Measurements from ENCODE around the gene USP35. TPM values are rescaled to one million over a fixed set of nuclear protein-coding genes. Genes with fewer than 3 reads are reported as not detected.

USP35 gene
- polyA plus RNA-seq, 3 donors: 0.42 to 7.6 (median 0.63) TPM

DNA sequence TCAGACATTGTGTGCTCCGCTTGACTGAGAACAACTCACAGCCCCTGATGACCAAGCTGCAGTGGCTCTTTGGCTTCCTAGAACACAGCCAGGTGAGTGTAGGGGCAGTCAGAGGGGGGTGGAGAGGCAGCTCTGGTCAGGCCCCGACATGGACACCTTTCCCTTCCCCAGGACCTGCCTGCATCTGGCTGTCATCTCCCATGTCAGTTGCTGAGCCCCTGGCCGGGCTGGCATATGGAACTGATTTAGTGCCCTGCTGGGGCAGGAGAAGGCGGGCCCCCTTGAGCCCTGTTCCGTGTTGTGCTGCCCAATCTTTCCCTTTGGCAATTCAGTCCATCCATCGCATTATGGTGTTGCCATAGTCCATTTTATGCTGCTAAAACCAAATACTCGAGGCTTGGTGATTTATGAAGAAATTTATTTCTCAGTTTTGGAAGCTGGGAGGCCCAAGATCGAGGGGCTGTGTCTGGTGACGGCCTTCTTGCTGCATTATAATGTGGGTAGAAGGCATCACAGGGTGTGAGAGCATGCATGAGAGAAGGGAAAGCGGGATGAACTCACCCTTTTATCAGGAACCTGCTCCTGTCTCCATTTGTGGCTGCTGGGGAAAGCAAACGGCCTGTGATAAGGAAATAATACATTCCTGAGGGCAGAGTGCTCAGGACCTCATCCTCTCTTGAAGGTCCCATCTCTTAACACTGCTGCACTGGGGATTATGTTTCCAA is 19.0 kb downstream of the USP35 start:
- WGBS (ENCODE audit: insufficient coverage): 96% methylated on average over 8 of the region's 11 CpGs

DNA sequence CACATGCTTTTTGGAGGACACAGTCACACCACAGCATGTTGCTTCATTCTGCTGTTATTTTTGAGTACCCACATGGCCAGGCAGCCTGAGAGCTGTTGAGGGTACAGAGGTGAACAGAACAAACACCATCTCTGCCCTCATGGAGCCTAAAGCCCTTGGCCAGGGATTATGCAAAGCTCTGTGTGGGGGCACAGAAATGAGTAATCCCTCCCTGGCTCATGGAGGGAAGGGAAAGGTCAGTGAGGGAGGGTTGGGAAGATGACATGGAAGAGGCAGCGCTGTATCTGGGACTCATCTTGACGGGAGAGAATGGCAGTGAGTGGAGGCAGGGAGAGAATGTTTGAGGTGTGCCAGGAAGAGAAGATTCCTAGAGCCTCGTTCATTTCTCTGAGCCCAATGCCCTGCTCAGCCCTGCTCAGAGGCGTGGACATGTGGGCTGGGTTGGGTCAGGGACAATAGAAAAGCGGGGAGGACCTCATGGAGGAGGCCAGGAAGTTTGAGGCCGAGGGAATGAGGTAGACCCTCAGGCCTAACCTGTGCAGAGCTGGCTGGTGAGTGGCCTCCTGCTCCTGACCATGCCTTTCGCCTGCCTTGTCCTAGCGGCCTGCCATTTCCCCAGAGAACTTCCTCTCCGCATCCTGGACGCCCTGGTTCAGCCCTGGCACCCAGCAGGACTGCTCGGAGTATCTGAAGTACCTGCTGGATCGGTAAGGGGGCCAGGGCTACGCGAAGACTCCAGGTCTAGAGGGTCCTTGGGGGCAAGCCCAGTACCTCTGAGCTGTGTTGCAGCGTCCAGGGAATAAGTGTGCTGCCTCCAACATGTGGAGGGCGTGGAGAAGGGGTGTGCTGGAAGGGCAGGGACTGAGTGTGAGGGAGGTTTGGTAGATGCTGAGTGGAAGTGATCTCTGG is 19.8 kb downstream of the USP35 start:
- Histone ChIP-seq H4K20me1 (ENCODE audit: insufficient read depth, low read length) (peaks cover 11% of the 10 kb centered on the region), H3K4me1 (ENCODE audit: control insufficient read depth in 1 of 2, insufficient read depth in 2 of 2, low read length in 2 of 2) (peaks cover 0 to under 1% of the 10 kb centered on the region in 2 donors), H3K27me3 (ENCODE audit: control insufficient read depth in 2 of 2, insufficient read depth in 2 of 2, low read length in 2 of 2) (no peaks in the 10 kb centered on the region), H2AFZ (ENCODE audit: insufficient read depth, low read depth, low read length, poor library complexity, severe bottlenecking) (no peak overlapping the region), H3K79me2 (ENCODE audit: insufficient read depth, low read length) (no peaks in the 10 kb centered on the region), H3K4me3 (replicated peaks in 1 of 3; ENCODE audit: low read depth in 2 of 3, low read length in 3 of 3) (no peak overlapping the region), H3K4me2 (replicated peaks; ENCODE audit: extremely low read depth, low read length, poor library complexity, severe bottlenecking) (no peak overlapping the region), H3K9ac (ENCODE audit: insufficient read depth, low read length, poor library complexity, severe bottlenecking) (no peak overlapping the region), H3K9me3 (replicated peaks in 1 of 2; ENCODE audit: control insufficient read depth in 1 of 2, insufficient read depth in 1 of 2, low read length in 2 of 2) (no peaks in the 10 kb centered on the region), H3K36me3 (replicated peaks in 1 of 2; ENCODE audit: control insufficient read depth in 1 of 2, insufficient read depth in 2 of 2, low read length in 2 of 2) (peaks cover 10 to 57% of the 10 kb centered on the region in 2 donors), H3K27ac (ENCODE audit: low read depth in 1 of 2, low read length in 2 of 2) (no peak overlapping the region)
- Mint-ChIP-seq H3K27ac (no peak overlapping the region), H3K27me3 (ENCODE audit: low read depth in 3 of 3) (peaks cover 0 to 3% (median 3%) of the 10 kb centered on the region in 3 donors), H3K4me1 (no peaks in the 10 kb centered on the region), H3K9me3 (peaks cover 0 to 3% (median 0%) of the 10 kb centered on the region in 7 donors), H3K36me3 (peaks cover 53 to 59% of the 10 kb centered on the region in 2 donors), H3K4me3 (no peak overlapping the region)
- TF ChIP-seq, protein P1, sequence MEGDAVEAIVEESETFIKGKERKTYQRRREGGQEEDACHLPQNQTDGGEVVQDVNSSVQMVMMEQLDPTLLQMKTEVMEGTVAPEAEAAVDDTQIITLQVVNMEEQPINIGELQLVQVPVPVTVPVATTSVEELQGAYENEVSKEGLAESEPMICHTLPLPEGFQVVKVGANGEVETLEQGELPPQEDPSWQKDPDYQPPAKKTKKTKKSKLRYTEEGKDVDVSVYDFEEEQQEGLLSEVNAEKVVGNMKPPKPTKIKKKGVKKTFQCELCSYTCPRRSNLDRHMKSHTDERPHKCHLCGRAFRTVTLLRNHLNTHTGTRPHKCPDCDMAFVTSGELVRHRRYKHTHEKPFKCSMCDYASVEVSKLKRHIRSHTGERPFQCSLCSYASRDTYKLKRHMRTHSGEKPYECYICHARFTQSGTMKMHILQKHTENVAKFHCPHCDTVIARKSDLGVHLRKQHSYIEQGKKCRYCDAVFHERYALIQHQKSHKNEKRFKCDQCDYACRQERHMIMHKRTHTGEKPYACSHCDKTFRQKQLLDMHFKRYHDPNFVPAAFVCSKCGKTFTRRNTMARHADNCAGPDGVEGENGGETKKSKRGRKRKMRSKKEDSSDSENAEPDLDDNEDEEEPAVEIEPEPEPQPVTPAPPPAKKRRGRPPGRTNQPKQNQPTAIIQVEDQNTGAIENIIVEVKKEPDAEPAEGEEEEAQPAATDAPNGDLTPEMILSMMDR (IDR thresholded peaks at IDR 0.05): no peak
- 91% methylated on average over 16 of the region's 16 CpGs for WGBS (ENCODE audit: insufficient coverage)
- intact Hi-C loops (cut with micrococcal nuclease): no loop called here
- DNase-seq: no peak

More for the DNA sequence above, 19.0 kb downstream of the USP35 start:
- no peak overlapping the region for H2AFZ ChIP-seq (ENCODE audit: insufficient read depth, low read depth, low read length, poor library complexity, severe bottlenecking)
- peaks cover 8 to 55% of the 10 kb centered on the region in 2 donors for H3K36me3 ChIP-seq (replicated peaks in 1 of 2; ENCODE audit: control insufficient read depth in 1 of 2, insufficient read depth in 2 of 2, low read length in 2 of 2)
- peaks cover 6% of the 10 kb centered on the region for H3K4me1 Mint-ChIP-seq
- peak overlapping the region in 3 of 7 donors; percentile 32 to 63 (median 60) for H3K27ac Mint-ChIP-seq
- intact Hi-C loops (cut with micrococcal nuclease): no loop called here
- peaks cover 52 to 57% of the 10 kb centered on the region in 2 donors for H3K36me3 Mint-ChIP-seq
- H3K4me3 ChIP-seq (replicated peaks in 1 of 3; ENCODE audit: low read depth in 2 of 3, low read length in 3 of 3): no peak overlapping the region
- H3K27me3 ChIP-seq (ENCODE audit: control insufficient read depth in 2 of 2, insufficient read depth in 2 of 2, low read length in 2 of 2): no peaks in the 10 kb centered on the region
- peaks cover 7 to 9% of the 10 kb centered on the region in 2 donors for H3K4me1 ChIP-seq (ENCODE audit: control insufficient read depth in 1 of 2, insufficient read depth in 2 of 2, low read length in 2 of 2)
- H3K4me2 ChIP-seq (replicated peaks; ENCODE audit: extremely low read depth, low read length, poor library complexity, severe bottlenecking): no peak overlapping the region
- H3K27me3 Mint-ChIP-seq (ENCODE audit: low read depth in 3 of 3): peaks cover 0 to 3% (median 3%) of the 10 kb centered on the region in 3 donors
- H3K9me3 Mint-ChIP-seq: peaks cover 0 to 3% (median 0%) of the 10 kb centered on the region in 7 donors
- H3K4me3 Mint-ChIP-seq: no peak overlapping the region
- H3K9me3 ChIP-seq (replicated peaks in 1 of 2; ENCODE audit: control insufficient read depth in 1 of 2, insufficient read depth in 1 of 2, low read length in 2 of 2): no peaks in the 10 kb centered on the region
- no peak for DNase-seq
- peaks cover 3% of the 10 kb centered on the region for H4K20me1 ChIP-seq (ENCODE audit: insufficient read depth, low read length)
- TF ChIP-seq, protein P1 (IDR thresholded peaks at IDR 0.05): no peak
- H3K79me2 ChIP-seq (ENCODE audit: insufficient read depth, low read length): no peaks in the 10 kb centered on the region
- no peak overlapping the region for H3K9ac ChIP-seq (ENCODE audit: insufficient read depth, low read length, poor library complexity, severe bottlenecking)
- H3K27ac ChIP-seq (ENCODE audit: low read depth in 1 of 2, low read length in 2 of 2): no peak overlapping the region
